Astrocyte of the cerebellum (primary cell): ENCODE results near the gene ACKR2.

Experiments used
- DNase-seq: peaks from one replicate; pipeline ENCODE4 v3.0.0-alpha.2; 2011; ENCODE audit warnings: low read depth
- H3K4me3 ChIP-seq: 2 replicates; pipeline ENCODE4 v1.5.1; 2011; ENCODE audit warnings: mild to moderate bottlenecking, low read depth, low read length, moderate library complexity
- CTCF ChIP-seq: IDR thresholded peaks from 2 replicates; pipeline ENCODE4 v1.5.1; 2012; ENCODE audit warnings: low read length, low read depth, moderate library complexity, mild to moderate bottlenecking; ENCODE audit errors: missing control alignments
- in situ Hi-C: cut with HindIII; loops from 2 replicates; pipeline ENCODE4 v1.10.0; 2017; ENCODE audit warnings: low sequenced_read_pairs

Gene ACKR2

GRCh38 chr3:42815826-42816225, 6.6 kb downstream of the ACKR2 start:
- no peak overlapping the region for H3K4me3 ChIP-seq
- in situ Hi-C loops, result no loop called here
- no peak for TF ChIP-seq CTCF
- no peak for DNase-seq

DNA sequence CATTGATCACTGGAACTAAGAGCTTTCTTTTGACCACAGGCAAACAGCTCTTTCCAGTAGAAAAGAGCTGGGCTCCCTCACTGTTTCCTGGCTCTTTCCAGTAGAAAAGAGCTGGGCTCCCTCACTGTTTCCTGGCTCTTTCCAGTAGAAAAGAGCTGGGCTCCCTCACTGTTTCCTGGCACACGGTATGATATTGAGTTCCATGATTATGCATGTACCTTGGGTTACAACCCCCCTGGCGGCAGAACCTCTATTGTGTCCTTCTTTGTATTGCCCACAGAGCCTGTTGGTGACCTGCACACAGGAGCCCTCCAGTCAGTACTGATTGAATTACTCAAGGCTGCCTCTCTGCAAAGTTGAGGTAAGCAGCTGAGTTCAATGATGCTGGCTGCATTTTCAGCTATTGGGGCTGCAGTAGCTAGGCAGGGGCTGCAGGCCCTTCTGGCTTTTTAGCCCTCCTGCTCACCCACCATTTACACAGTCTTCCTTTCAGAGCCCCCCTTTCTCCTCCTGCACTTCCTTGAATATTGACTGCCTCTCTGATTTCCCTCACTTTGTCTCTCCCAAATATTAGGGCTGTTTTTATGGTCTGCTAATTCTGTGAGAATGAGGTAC, 10.2 kb downstream of the ACKR2 start:
- DNase-seq, result no peak
- TF ChIP-seq CTCF, result no peak
- no peak overlapping the region for H3K4me3 ChIP-seq
- in situ Hi-C loops, result no loop called here

DNA sequence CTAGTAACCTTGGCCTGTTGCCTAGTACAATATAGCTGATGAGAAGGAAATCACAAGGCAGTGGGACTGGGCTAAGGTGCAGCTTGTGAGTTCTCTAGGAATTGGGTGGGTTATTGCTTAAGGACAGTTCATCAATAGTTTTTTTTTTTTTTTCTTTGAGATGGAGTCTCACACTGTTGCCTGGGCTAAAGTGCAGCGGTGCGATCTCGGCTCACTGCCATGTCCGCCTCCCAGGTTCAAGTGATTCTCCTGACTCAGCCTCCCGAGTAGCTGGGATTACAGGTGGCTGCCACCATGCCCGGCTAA, 11.5 kb downstream of the ACKR2 start:
- no peak overlapping the region for H3K4me3 ChIP-seq
- in situ Hi-C loops, result no loop called here
- TF ChIP-seq CTCF, result no peak
- DNase-seq, result no peak

GRCh38 chr3:42822828-42823227, 13.6 kb downstream of the ACKR2 start:
- no peak overlapping the region for H3K4me3 ChIP-seq
- TF ChIP-seq CTCF, result no peak
- no peak for DNase-seq
- in situ Hi-C loops, result no loop called here

- no peak for TF ChIP-seq CTCF
- no peak for DNase-seq
- no peak overlapping the region for H3K4me3 ChIP-seq
- in situ Hi-C loops, result no loop called here
Observed at GRCh38 chr3:42823351-42823750, 14.1 kb downstream of the ACKR2 start.

- no peak for TF ChIP-seq CTCF
- in situ Hi-C loops, result no loop called here
- H3K4me3 ChIP-seq, result no peak overlapping the region
- no peak for DNase-seq
Observed at GRCh38 chr3:42826141-42826540, 16.9 kb downstream of the ACKR2 start.

- in situ Hi-C loops, result no loop called here
- no peak for TF ChIP-seq CTCF
- DNase-seq, result no peak
- H3K4me3 ChIP-seq, result no peak overlapping the region
Observed at GRCh38 chr3:42827023-42827422, 17.8 kb downstream of the ACKR2 start.
